Breast epithelium (tissue), 4 donors: Measurements from ENCODE around the gene CDKN2B-AS1. TPM values are rescaled to one million over a fixed set of nuclear protein-coding genes. Genes with fewer than 3 reads are reported as not detected.

Source experiments
- DNase-seq, 2 donors: peaks; one replicate each; pipeline ENCODE4 v3.0.0-alpha.2; 2019; ENCODE audit warnings: low spot score in 2 of 2
- H3K27ac ChIP-seq, 2 donors: fragments of 200-600 bp; sonication (generic) in 1 of 2; one replicate each; pipeline ENCODE4 v1.5.1; 2016 to 2019; ENCODE audit warnings: mild to moderate bottlenecking in 1 of 2
- H3K27me3 ChIP-seq, 2 donors: fragments of 200-600 bp; sonication (generic) in 1 of 2; one replicate each; pipeline versions ENCODE4 v1.5.1 to v1.6.0; 2017 to 2019; ENCODE audit warnings: control low read depth in 1 of 2, mild to moderate bottlenecking in 1 of 2
- H3K36me3 ChIP-seq: fragments of 200-600 bp; one replicate; pipeline ENCODE4 v1.5.1; 2019
- H3K4me1 ChIP-seq, 2 donors: fragments of 200-600 bp; sonication (generic); one replicate each; pipeline ENCODE4 v1.5.1; 2016 to 2019; ENCODE audit warnings: control low read depth in 1 of 2
- H3K4me3 ChIP-seq, 3 donors: fragments of 200-600 bp; sonication (generic); 1 replicate in 2 of 3; 2 replicates in 1 of 3; pipeline ENCODE4 v1.5.1; 2016 to 2019; ENCODE audit warnings: mild to moderate bottlenecking in 3 of 3, moderate library complexity in 2 of 3
- H3K9me3 ChIP-seq, 2 donors: fragments of 200-600 bp; sonication (generic) in 1 of 2; one replicate each; pipeline ENCODE4 v1.5.1; 2016 to 2019; ENCODE audit warnings: control low read depth in 1 of 2
- POLR2A ChIP-seq: fragments of 450-650 bp; IDR thresholded peaks from one replicate; pipeline ENCODE4 v1.6.1; 2016; ENCODE audit warnings: antibody characterized with exemption, mild to moderate bottlenecking, moderate library complexity
- POLR2AphosphoS5 ChIP-seq, 3 donors: sonication (generic); formaldehyde crosslinking; IDR thresholded peaks; one replicate each; pipeline ENCODE4 v1.6.1; 2017; ENCODE audit warnings: antibody characterized with exemption in 3 of 3
- intact Hi-C: fragments of 100-400 bp; cut with DNase I; formaldehyde crosslinking; loops from one replicate; pipeline ENCODE4 v1.15.1; 2023; ENCODE audit warnings: low total_unique reads
- total RNA-seq, 3 donors: library from RNA; depleted of rRNA; stranded (reverse); fragments of >200 nt; gene quantifications; one replicate each; pipeline ENCODE4 v1.1.0, GENCODE V29; 2016
- TF ChIP-seq, protein P1 (sequence below), 3 donors: fragments of 450-650 bp; IDR thresholded peaks; one replicate each; pipeline ENCODE4 v1.5.1; 2016 to 2017; ENCODE audit warnings: antibody characterized with exemption in 3 of 3, mild to moderate bottlenecking in 3 of 3, moderate library complexity in 3 of 3

The CDKN2B-AS1 gene
- total RNA-seq, 3 donors from 2014 or later, result 1.3 to 4.6 (median 3.2) TPM

DNA sequence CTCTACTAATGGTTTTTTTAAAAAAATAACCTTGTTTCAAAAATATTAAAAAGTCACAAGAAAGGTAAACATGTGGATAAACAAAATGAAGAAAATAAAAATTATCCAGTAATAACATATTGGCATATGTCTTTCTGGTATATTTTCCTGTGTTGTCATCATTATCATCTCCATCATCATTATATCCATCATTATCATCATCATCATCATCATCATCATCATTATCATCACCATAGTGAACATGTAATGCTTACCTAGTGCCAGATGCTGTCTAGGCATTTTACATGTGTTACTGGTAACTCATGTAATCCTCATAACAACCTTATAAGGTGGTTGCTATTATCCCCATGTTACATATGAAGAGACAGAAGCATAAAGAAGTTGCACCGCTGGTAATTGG lies 126.0 kb downstream of the CDKN2B-AS1 start:
- Histone ChIP-seq H3K4me1 (no peaks in the 10 kb centered on the region), H3K27me3 (no peaks in the 10 kb centered on the region), H3K36me3 (no peaks in the 10 kb centered on the region), H3K27ac (no peak overlapping the region), H3K4me3 (no peak overlapping the region), H3K9me3 (no peaks in the 10 kb centered on the region)
- DNase-seq, result no peak
- TF ChIP-seq, protein P1, sequence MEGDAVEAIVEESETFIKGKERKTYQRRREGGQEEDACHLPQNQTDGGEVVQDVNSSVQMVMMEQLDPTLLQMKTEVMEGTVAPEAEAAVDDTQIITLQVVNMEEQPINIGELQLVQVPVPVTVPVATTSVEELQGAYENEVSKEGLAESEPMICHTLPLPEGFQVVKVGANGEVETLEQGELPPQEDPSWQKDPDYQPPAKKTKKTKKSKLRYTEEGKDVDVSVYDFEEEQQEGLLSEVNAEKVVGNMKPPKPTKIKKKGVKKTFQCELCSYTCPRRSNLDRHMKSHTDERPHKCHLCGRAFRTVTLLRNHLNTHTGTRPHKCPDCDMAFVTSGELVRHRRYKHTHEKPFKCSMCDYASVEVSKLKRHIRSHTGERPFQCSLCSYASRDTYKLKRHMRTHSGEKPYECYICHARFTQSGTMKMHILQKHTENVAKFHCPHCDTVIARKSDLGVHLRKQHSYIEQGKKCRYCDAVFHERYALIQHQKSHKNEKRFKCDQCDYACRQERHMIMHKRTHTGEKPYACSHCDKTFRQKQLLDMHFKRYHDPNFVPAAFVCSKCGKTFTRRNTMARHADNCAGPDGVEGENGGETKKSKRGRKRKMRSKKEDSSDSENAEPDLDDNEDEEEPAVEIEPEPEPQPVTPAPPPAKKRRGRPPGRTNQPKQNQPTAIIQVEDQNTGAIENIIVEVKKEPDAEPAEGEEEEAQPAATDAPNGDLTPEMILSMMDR (IDR thresholded peaks at IDR 0.05), result no peak
- intact Hi-C loops, result no loop called here

DNA sequence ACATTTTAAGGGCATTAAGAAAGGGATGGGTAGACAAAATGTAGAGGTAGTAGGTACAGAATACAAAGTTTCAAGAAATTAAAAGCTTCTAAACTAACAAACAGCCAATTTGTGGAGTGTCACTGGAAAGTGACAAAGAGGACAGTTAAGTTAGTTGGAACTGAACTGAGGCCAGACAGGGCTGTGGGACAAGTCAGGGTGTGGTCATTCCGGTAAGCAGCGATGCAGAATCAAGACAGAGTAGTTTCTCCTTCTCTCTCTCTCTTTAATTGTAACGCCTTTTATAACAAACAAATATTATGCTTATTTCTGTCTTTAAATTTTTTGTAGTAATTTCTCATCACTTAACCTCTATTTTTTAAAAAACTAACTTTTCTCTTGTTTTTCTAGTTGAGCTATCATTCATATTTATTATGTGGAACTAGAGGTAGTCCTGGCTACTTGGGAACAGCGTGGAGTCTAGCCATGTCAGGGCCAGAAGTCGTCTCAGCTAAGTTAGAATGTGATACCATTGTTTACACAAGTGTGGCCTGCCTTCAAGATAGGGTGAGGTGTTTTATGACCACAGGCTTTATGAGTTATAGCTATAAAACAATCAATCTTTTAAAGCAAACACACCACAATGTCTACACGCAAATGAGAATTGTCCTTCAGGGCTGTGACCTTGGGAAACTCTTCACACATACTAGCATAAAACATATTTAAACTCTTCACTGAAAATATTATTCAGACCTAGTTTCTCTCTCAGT lies 129.8 kb downstream of the CDKN2B-AS1 start:
- no peak for DNase-seq
- Histone ChIP-seq H3K27me3 (no peaks in the 10 kb centered on the region), H3K4me1 (no peaks in the 10 kb centered on the region), H3K4me3 (no peak overlapping the region), H3K27ac (no peak overlapping the region), H3K36me3 (no peaks in the 10 kb centered on the region), H3K9me3 (no peaks in the 10 kb centered on the region)
- TF ChIP-seq POLR2AphosphoS5 (IDR thresholded peaks at IDR 0.05), result no peak
- no peak for TF ChIP-seq POLR2A
- TF ChIP-seq, protein P1 (IDR thresholded peaks at IDR 0.05), result no peak
- intact Hi-C loops, result no loop called here

DNA sequence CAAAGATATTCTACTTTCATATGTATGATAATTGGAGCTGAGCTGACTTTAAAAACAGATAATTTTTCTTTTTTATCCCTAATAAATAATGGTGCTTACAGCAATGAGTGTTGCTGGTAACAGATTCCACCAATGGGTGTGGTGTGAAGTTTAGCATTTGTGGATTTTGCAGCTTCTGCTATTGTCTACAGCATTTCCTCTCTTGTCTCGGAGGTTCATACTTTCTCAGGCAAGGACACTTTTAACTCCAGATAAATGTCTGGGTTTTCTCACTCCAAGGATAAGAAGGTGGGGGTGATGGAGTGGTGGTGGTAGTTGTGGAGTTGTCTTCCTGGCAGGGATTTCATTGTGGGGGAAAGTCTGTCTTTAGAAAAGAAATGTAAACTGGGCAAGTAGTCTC lies 134.5 kb downstream of the CDKN2B-AS1 start:
- no peak for DNase-seq
- intact Hi-C loops, result no loop called here
- Histone ChIP-seq H3K27ac (no peak overlapping the region), H3K9me3 (no peaks in the 10 kb centered on the region), H3K27me3 (no peaks in the 10 kb centered on the region), H3K36me3 (no peaks in the 10 kb centered on the region), H3K4me3 (no peak overlapping the region), H3K4me1 (no peaks in the 10 kb centered on the region)
- no peak for TF ChIP-seq POLR2AphosphoS5 (IDR thresholded peaks at IDR 0.05)
- no peak for TF ChIP-seq POLR2A
- TF ChIP-seq, protein P1 (IDR thresholded peaks at IDR 0.05), result no peak

DNA sequence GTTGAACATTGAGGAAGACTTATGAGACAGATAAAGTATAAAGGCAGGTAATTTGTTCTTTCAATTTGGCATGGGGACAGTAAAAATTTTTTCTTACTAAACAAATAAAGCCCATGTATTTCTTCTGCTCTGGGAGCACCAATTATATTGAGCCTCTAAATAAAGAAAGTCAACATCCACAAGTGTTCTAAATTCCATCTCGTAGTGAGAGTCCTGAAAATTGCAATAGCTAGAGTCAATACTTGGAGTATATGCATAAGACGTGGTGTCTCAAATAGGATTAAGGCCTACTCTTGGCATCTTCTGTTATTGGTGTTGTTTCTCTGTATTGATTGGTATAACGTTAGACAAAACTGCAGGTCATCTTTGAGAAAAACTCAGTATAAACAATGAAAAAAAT lies 135.0 kb downstream of the CDKN2B-AS1 start:
- no peak for TF ChIP-seq POLR2A
- TF ChIP-seq POLR2AphosphoS5 (IDR thresholded peaks at IDR 0.05), result no peak
- TF ChIP-seq, protein P1 (IDR thresholded peaks at IDR 0.05), result no peak
- Histone ChIP-seq H3K9me3 (no peaks in the 10 kb centered on the region), H3K4me1 (no peaks in the 10 kb centered on the region), H3K27ac (no peak overlapping the region), H3K27me3 (no peaks in the 10 kb centered on the region), H3K4me3 (no peak overlapping the region), H3K36me3 (no peaks in the 10 kb centered on the region)
- DNase-seq, result no peak
- intact Hi-C loops, result no loop called here

DNA sequence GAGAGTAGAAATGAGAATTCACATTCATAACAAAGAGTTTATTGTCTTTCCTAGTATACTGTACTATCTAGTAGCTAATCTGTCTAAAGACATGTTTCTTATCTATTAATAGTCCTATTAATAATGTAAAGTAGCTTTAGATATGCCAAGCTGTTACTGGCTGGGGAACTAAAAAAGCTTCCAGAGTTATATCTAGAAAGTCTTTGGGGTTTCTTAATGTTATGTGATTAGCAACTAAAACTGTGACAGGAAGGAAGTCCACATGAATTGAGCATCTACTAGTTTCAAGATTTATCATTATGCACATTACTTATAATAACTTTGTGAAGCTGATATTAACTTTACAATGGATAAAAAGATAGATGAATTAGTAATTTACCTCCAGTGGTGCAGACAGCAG lies 137.2 kb downstream of the CDKN2B-AS1 start:
- intact Hi-C loops, result no loop called here

More for the DNA sequence above, 137.2 kb downstream of the CDKN2B-AS1 start:
- no peak overlapping the region for H3K27ac ChIP-seq
- DNase-seq, result no peak
- no peaks in the 10 kb centered on the region for H3K27me3 ChIP-seq
- H3K4me3 ChIP-seq, result no peak overlapping the region
- H3K4me1 ChIP-seq, result no peaks in the 10 kb centered on the region
- no peaks in the 10 kb centered on the region for H3K9me3 ChIP-seq
- no peaks in the 10 kb centered on the region for H3K36me3 ChIP-seq
- TF ChIP-seq POLR2A (no peak), POLR2AphosphoS5 (IDR thresholded peaks at IDR 0.05) (no peak)
- TF ChIP-seq, protein P1 (IDR thresholded peaks at IDR 0.05), result no peak
